T-cell (primary cell): ENCODE measurements around the gene PHRF1. TPM values are rescaled to one million over a fixed set of nuclear protein-coding genes. Genes with fewer than 3 reads are reported as not detected.

Experiments
- ATAC-seq, 4 experiments: fragments of 200-7000 bp in 3 of 4; fragments of 150-1000 bp in 1 of 4; cut with Tn5 transposase; replicated peaks in 1 of 4; 1 replicate in 3 of 4; 2 replicates in 1 of 4; pipeline ENCODE4 v1.10.0; 2021; ENCODE audit warnings: moderate library complexity in 3 of 4, mild to moderate bottlenecking in 2 of 4, moderate number of reproducible peaks in 1 of 4
- CTCF ChIA-PET, 2 donors: fragments of 300-600 bp; sonication (Branson Sonifier 250); formaldehyde crosslinking; loops; one replicate each; lab custom pipeline; 2022; ENCODE audit warnings: antibody characterized with exemption in 2 of 2; lab: Charles Lee
- POLR2A ChIA-PET, 2 donors: fragments of 300-600 bp; sonication (Branson Sonifier 250); formaldehyde crosslinking; loops; one replicate each; lab custom pipeline; 2022; ENCODE audit warnings: antibody characterized with exemption in 2 of 2; lab: Charles Lee
- DNase-seq, 35 experiments: peaks; one replicate each; pipeline versions ENCODE4 v3.0.0 to v3.0.0-alpha.2; 2013 to 2023
- H3K27ac ChIP-seq: one replicate; pipeline ENCODE4 v1.5.1; 2013; ENCODE audit warnings: low read length
- H3K27me3 ChIP-seq, 2 experiments: replicated peaks in 1 of 2; 1 replicate in 1 of 2; 2 replicates in 1 of 2; pipeline versions ENCODE4 v1.6.1 to v1.7.0; 2013; ENCODE audit warnings: low read length in 1 of 2, mixed read lengths in 1 of 2; ENCODE audit not compliant: control insufficient read depth in 2 of 2, insufficient read depth in 2 of 2; ENCODE audit errors: extremely low read depth in 1 of 2
- H3K36me3 ChIP-seq, 2 donors: 1 replicate in 1 of 2; 2 replicates in 1 of 2; pipeline versions ENCODE4 v1.6.1 to v1.7.0; 2013; ENCODE audit warnings: low read length in 1 of 2; ENCODE audit not compliant: control insufficient read depth in 2 of 2, insufficient read depth in 1 of 2; ENCODE audit errors: extremely low read depth in 1 of 2
- H3K4me1 ChIP-seq, 2 experiments: 1 replicate in 1 of 2; 2 replicates in 1 of 2; pipeline versions ENCODE4 v1.6.1 to v1.7.0; 2013; ENCODE audit warnings: low read length in 2 of 2, mixed read lengths in 1 of 2; ENCODE audit not compliant: insufficient read depth in 2 of 2, control insufficient read depth in 1 of 2; ENCODE audit errors: extremely low read depth in 1 of 2
- H3K4me3 ChIP-seq, 2 donors: 1 replicate in 1 of 2; 2 replicates in 1 of 2; pipeline versions ENCODE4 v1.5.1 to v1.7.0; 2013; ENCODE audit warnings: mild to moderate bottlenecking in 2 of 2, low read length in 1 of 2, moderate library complexity in 1 of 2; ENCODE audit not compliant: control insufficient read depth in 1 of 2; ENCODE audit errors: extremely low read depth in 1 of 2
- H3K9me3 ChIP-seq: 2 replicates; pipeline ENCODE4 v1.7.0; 2013
- H3K27ac Mint-ChIP-seq, 2 donors: one replicate each; pipeline ENCODE4 v1.8.0; 2020 to 2021; ENCODE audit warnings: mild to moderate bottlenecking in 2 of 2, mixed read lengths in 2 of 2
- H3K27me3 Mint-ChIP-seq, 2 donors: one replicate each; pipeline ENCODE4 v1.8.0; 2021 to 2022; ENCODE audit warnings: mixed read lengths in 2 of 2
- H3K36me3 Mint-ChIP-seq: one replicate; pipeline ENCODE4 v1.8.0; 2021; ENCODE audit warnings: mixed read lengths
- H3K4me1 Mint-ChIP-seq, 3 donors: one replicate each; pipeline ENCODE4 v1.8.0; 2020 to 2022; ENCODE audit warnings: mixed read lengths in 3 of 3, mild to moderate bottlenecking in 1 of 3
- H3K4me3 Mint-ChIP-seq, 3 donors: one replicate each; pipeline ENCODE4 v1.8.0; 2020 to 2022; ENCODE audit warnings: mild to moderate bottlenecking in 3 of 3, mixed read lengths in 3 of 3, moderate library complexity in 3 of 3
- H3K9me3 Mint-ChIP-seq, 3 donors: one replicate each; pipeline ENCODE4 v1.8.0; 2020 to 2022; ENCODE audit warnings: mixed read lengths in 3 of 3
- WGBS: methylation state at CpG from one replicate; pipeline ENCODE4 v1.1.5; 2013; ENCODE audit warnings: missing lambda C conversion rate; ENCODE audit not compliant: insufficient coverage; 5-methylcytosine and 5-hydroxymethylcytosine counted together
- total RNA-seq, 35 experiments: library from RNA in 6 of 35; stranded (reverse) in 6 of 35; fragments of 120-200 nt in 1 of 35; gene quantifications; one replicate each; pipeline versions ENCODE4 v1.2.1 to v1.2.4 and lab custom pipeline; 2013 to 2026

Gene PHRF1
- total RNA-seq, 5 donors from 2014 or later (not counting 1 experiment from before 2014, with no cell fraction given), result 40.2 to 69.4 (median 66.3) TPM

- POLR2A ChIA-PET, result no interaction called here
- H3K27me3 ChIP-seq, result peaks cover 0 to 13% of the 10 kb centered on the region in 2 experiments
- no peaks in the 10 kb centered on the region for H3K9me3 Mint-ChIP-seq
- WGBS, result 66% methylated on average over 2 of the region's 6 CpGs
- DNase-seq (no peak), ATAC-seq (no peak)
- peaks cover 29 to 68% of the 10 kb centered on the region in 2 experiments for H3K4me1 ChIP-seq
- peaks cover 0 to 5% of the 10 kb centered on the region in 2 donors for H3K27me3 Mint-ChIP-seq
- peak overlapping the region; percentile 74 to 93 for H3K4me3 ChIP-seq
- H3K27ac Mint-ChIP-seq, result peak overlapping the region; percentile 83 to 86
- CTCF ChIA-PET, result no interaction called here
- no peak overlapping the region for H3K27ac ChIP-seq
- H3K9me3 ChIP-seq, result no peaks in the 10 kb centered on the region
- H3K36me3 ChIP-seq, result peaks cover 6 to 17% of the 10 kb centered on the region in 2 donors
- peak overlapping the region; percentile 83 to 87 (median 84) for H3K4me3 Mint-ChIP-seq
- H3K4me1 Mint-ChIP-seq, result peaks cover 56 to 66% (median 61%) of the 10 kb centered on the region in 3 donors
- peaks cover 7% of the 10 kb centered on the region for H3K36me3 Mint-ChIP-seq
These were observed 1.3 kb downstream of the PHRF1 start for GRCh38 chr11:577611-577894.

GRCh38 chr11:578276-579035 lies 2.2 kb downstream of the PHRF1 start:
- peaks cover 29 to 62% of the 10 kb centered on the region in 2 experiments for H3K4me1 ChIP-seq
- H3K27me3 ChIP-seq, result peaks cover 0 to 10% of the 10 kb centered on the region in 2 experiments
- H3K27ac ChIP-seq, result no peak overlapping the region
- H3K9me3 Mint-ChIP-seq, result no peaks in the 10 kb centered on the region
- H3K4me3 ChIP-seq, result peak overlapping the region; percentile 74 to 93
- no peak for DNase-seq
- peak overlapping the region in 1 of 2 donors; percentile 22 for H3K27ac Mint-ChIP-seq
- H3K36me3 ChIP-seq, result peaks cover 6 to 20% of the 10 kb centered on the region in 2 donors
- peaks cover 0 to 5% of the 10 kb centered on the region in 2 donors for H3K27me3 Mint-ChIP-seq
- WGBS, result 41% methylated on average over 13 of the region's 21 CpGs
- no peak for ATAC-seq
- ChIA-PET POLR2A (no interaction called here), CTCF (interaction anchor here (0.5 to 1.0 kb wide), 3 partner anchors 13 to 232 kb away, joined by 3 read pairs; no protein-coding TSS in a partner anchor)
- peaks cover 7% of the 10 kb centered on the region for H3K36me3 Mint-ChIP-seq
- peak overlapping the region; percentile 83 to 87 (median 84) for H3K4me3 Mint-ChIP-seq
- H3K4me1 Mint-ChIP-seq, result peaks cover 56 to 63% (median 58%) of the 10 kb centered on the region in 3 donors
- no peaks in the 10 kb centered on the region for H3K9me3 ChIP-seq

GRCh38 chr11:579830-580601 lies 3.7 kb downstream of the PHRF1 start:
- no peak overlapping the region for H3K4me3 ChIP-seq
- peaks cover 11 to 33% of the 10 kb centered on the region in 2 donors for H3K36me3 ChIP-seq
- peaks cover 22 to 51% of the 10 kb centered on the region in 2 experiments for H3K4me1 ChIP-seq
- CTCF ChIA-PET, result no interaction called here
- POLR2A ChIA-PET, result no interaction called here
- H3K4me1 Mint-ChIP-seq, result peaks cover 45 to 51% (median 50%) of the 10 kb centered on the region in 3 donors
- no peak overlapping the region for H3K27ac Mint-ChIP-seq
- H3K9me3 ChIP-seq, result no peaks in the 10 kb centered on the region
- peak overlapping the region; percentile 32 to 83 (median 37) for H3K4me3 Mint-ChIP-seq
- H3K27me3 Mint-ChIP-seq, result peaks cover 0 to 2% of the 10 kb centered on the region in 2 donors
- H3K36me3 Mint-ChIP-seq, result peaks cover 10% of the 10 kb centered on the region
- H3K9me3 Mint-ChIP-seq, result no peaks in the 10 kb centered on the region
- no peak overlapping the region for H3K27ac ChIP-seq
- H3K27me3 ChIP-seq, result peaks cover 0 to 2% of the 10 kb centered on the region in 2 experiments
- 88% methylated on average over 17 of the region's 20 CpGs for WGBS
- no peak for DNase-seq
- no peak for ATAC-seq

GRCh38 chr11:581342-581741 lies 5.1 kb downstream of the PHRF1 start:
- Mint-ChIP-seq H3K9me3 (no peaks in the 10 kb centered on the region), H3K36me3 (peaks cover 13% of the 10 kb centered on the region), H3K27ac (no peak overlapping the region), H3K4me1 (peaks cover 44 to 52% (median 50%) of the 10 kb centered on the region in 3 donors), H3K27me3 (no peaks in the 10 kb centered on the region), H3K4me3 (no peak overlapping the region)
- Histone ChIP-seq H3K27me3 (no peaks in the 10 kb centered on the region), H3K36me3 (peaks cover 11 to 39% of the 10 kb centered on the region in 2 donors), H3K4me1 (peaks cover 22 to 51% of the 10 kb centered on the region in 2 experiments), H3K27ac (no peak overlapping the region), H3K9me3 (no peaks in the 10 kb centered on the region), H3K4me3 (no peak overlapping the region)
- WGBS, result 81% methylated on average over 12 of the region's 14 CpGs
- ChIA-PET CTCF (no interaction called here), POLR2A (no interaction called here)
- DNase-seq (no peak), ATAC-seq (no peak)

GRCh38 chr11:581752-582151 lies 5.5 kb downstream of the PHRF1 start:
- H3K27me3 ChIP-seq, result no peaks in the 10 kb centered on the region
- peaks cover 15% of the 10 kb centered on the region for H3K36me3 Mint-ChIP-seq
- H3K36me3 ChIP-seq, result peaks cover 12 to 43% of the 10 kb centered on the region in 2 donors
- H3K9me3 ChIP-seq, result no peaks in the 10 kb centered on the region
- no peak for DNase-seq
- no peak overlapping the region for H3K4me3 Mint-ChIP-seq
- H3K4me1 Mint-ChIP-seq, result peaks cover 47 to 56% (median 54%) of the 10 kb centered on the region in 3 donors
- no peak overlapping the region for H3K4me3 ChIP-seq
- WGBS, result 86% methylated on average over 16 of the region's 17 CpGs
- H3K27ac ChIP-seq, result no peak overlapping the region
- no peak for ATAC-seq
- peaks cover 24 to 55% of the 10 kb centered on the region in 2 experiments for H3K4me1 ChIP-seq
- H3K27me3 Mint-ChIP-seq, result no peaks in the 10 kb centered on the region
- ChIA-PET CTCF (no interaction called here), POLR2A (no interaction called here)
- H3K27ac Mint-ChIP-seq, result no peak overlapping the region
- H3K9me3 Mint-ChIP-seq, result no peaks in the 10 kb centered on the region

GRCh38 chr11:584287-584686 lies 8.0 kb downstream of the PHRF1 start:
- Mint-ChIP-seq H3K4me3 (no peak overlapping the region), H3K9me3 (no peaks in the 10 kb centered on the region), H3K27ac (no peak overlapping the region), H3K27me3 (no peaks in the 10 kb centered on the region), H3K36me3 (peaks cover 22% of the 10 kb centered on the region), H3K4me1 (peaks cover 46 to 56% (median 52%) of the 10 kb centered on the region in 3 donors)
- whole genome bisulfite sequencing, result 100% methylated on average over 4 of the region's 10 CpGs
- Histone ChIP-seq H3K27me3 (no peaks in the 10 kb centered on the region), H3K4me3 (no peak overlapping the region), H3K9me3 (no peaks in the 10 kb centered on the region), H3K4me1 (peaks cover 12 to 51% of the 10 kb centered on the region in 2 experiments), H3K27ac (no peak overlapping the region), H3K36me3 (peaks cover 17 to 48% of the 10 kb centered on the region in 2 donors)
- ChIA-PET CTCF (no interaction called here), POLR2A (no interaction called here)
- DNase-seq (no peak), ATAC-seq (no peak)
